ENCODE data around the gene TIMP4. TPM values are rescaled to one million over a fixed set of nuclear protein-coding genes. Genes with fewer than 3 reads are reported as not detected.
A peak's percentile ranks its signal among the peaks of the same experiment; 100 is the strongest.

The TIMP4 gene
- total RNA-seq (2014; rRNA removed; shearing (Covaris generic)), result 0.12 TPM in 1 of 2 replicates, not detected in the other

- in situ Hi-C loops (cut with HindIII; ENCODE audit: low sequenced_read_pairs), result no loop called here
These were observed at the start of gene TIMP4 for GRCh38 chr3:12158387-12159226. Gene TIMP4, minus strand, starts transcription at chr3:12158912. Its CDS starts 72 bp downstream, at chr3:12158840.

GRCh38 chr3:12205171-12205570 lies 46.5 kb upstream of the TIMP4 start:
- in situ Hi-C loops (cut with HindIII; ENCODE audit: low sequenced_read_pairs), result loop anchor here (25.0 kb wide), 1 partner anchor 132 kb away; no protein-coding TSS in a partner anchor
- no peak for DNase-seq (ENCODE audit: low spot score)

More at GRCh38 chr3:12158387-12159226, at the start of gene TIMP4:
- no peak for DNase-seq (ENCODE audit: low spot score)

GRCh38 chr3:12201813-12202212 lies 43.1 kb upstream of the TIMP4 start:
- no peak for DNase-seq (ENCODE audit: low spot score)
- in situ Hi-C loops (cut with HindIII; ENCODE audit: low sequenced_read_pairs), result loop anchor here (25.0 kb wide), 1 partner anchor 135 kb away; no protein-coding TSS in a partner anchor

- DNase-seq (ENCODE audit: low spot score), result no peak
- in situ Hi-C loops (cut with HindIII; ENCODE audit: low sequenced_read_pairs), result no loop called here
These were observed 39.6 kb upstream of the TIMP4 start for GRCh38 chr3:12198301-12198700.

- in situ Hi-C loops (cut with HindIII; ENCODE audit: low sequenced_read_pairs), result no loop called here
- no peak for DNase-seq (ENCODE audit: low spot score)
These were observed 38.8 kb upstream of the TIMP4 start for GRCh38 chr3:12197475-12197874.

GRCh38 chr3:12196684-12197083 lies 38.0 kb upstream of the TIMP4 start:
- no peak for DNase-seq (ENCODE audit: low spot score)
- in situ Hi-C loops (cut with HindIII; ENCODE audit: low sequenced_read_pairs), result no loop called here

- in situ Hi-C loops (cut with HindIII; ENCODE audit: low sequenced_read_pairs), result no loop called here
- DNase-seq (ENCODE audit: low spot score), result no peak
These were observed 36.5 kb upstream of the TIMP4 start for GRCh38 chr3:12195231-12195630.

GRCh38 chr3:12194669-12195161 lies 36.0 kb upstream of the TIMP4 start:
- no peak for DNase-seq (ENCODE audit: low spot score)
- in situ Hi-C loops (cut with HindIII; ENCODE audit: low sequenced_read_pairs), result no loop called here

GRCh38 chr3:12194209-12194608 lies 35.5 kb upstream of the TIMP4 start:
- in situ Hi-C loops (cut with HindIII; ENCODE audit: low sequenced_read_pairs), result no loop called here

GRCh38 chr3:12193485-12194165 lies 34.9 kb upstream of the TIMP4 start:
- in situ Hi-C loops (cut with HindIII; ENCODE audit: low sequenced_read_pairs), result no loop called here
- DNase-seq (ENCODE audit: low spot score), result no peak

More at GRCh38 chr3:12194209-12194608, 35.5 kb upstream of the TIMP4 start:
- DNase-seq (ENCODE audit: low spot score), result peak; percentile 48

GRCh38 chr3:12192655-12193484 lies 34.2 kb upstream of the TIMP4 start:
- DNase-seq (ENCODE audit: low spot score), result no peak
- in situ Hi-C loops (cut with HindIII; ENCODE audit: low sequenced_read_pairs), result no loop called here

GRCh38 chr3:12192173-12192572 lies 33.5 kb upstream of the TIMP4 start:
- no peak for DNase-seq (ENCODE audit: low spot score)
- in situ Hi-C loops (cut with HindIII; ENCODE audit: low sequenced_read_pairs), result no loop called here

- no peak for DNase-seq (ENCODE audit: low spot score)
- in situ Hi-C loops (cut with HindIII; ENCODE audit: low sequenced_read_pairs), result no loop called here
These were observed 32.8 kb upstream of the TIMP4 start for GRCh38 chr3:12191559-12191958.

- no peak for DNase-seq (ENCODE audit: low spot score)
- in situ Hi-C loops (cut with HindIII; ENCODE audit: low sequenced_read_pairs), result no loop called here
These were observed 32.1 kb upstream of the TIMP4 start for GRCh38 chr3:12190832-12191231.

GRCh38 chr3:12190221-12190807 lies 31.6 kb upstream of the TIMP4 start:
- DNase-seq (ENCODE audit: low spot score), result peak; percentile 41
- in situ Hi-C loops (cut with HindIII; ENCODE audit: low sequenced_read_pairs), result no loop called here

- DNase-seq (ENCODE audit: low spot score), result no peak
These were observed 30.1 kb upstream of the TIMP4 start for GRCh38 chr3:12188681-12189287.

GRCh38 chr3:12188328-12188648 lies 29.6 kb upstream of the TIMP4 start:
- no peak for DNase-seq (ENCODE audit: low spot score)
- in situ Hi-C loops (cut with HindIII; ENCODE audit: low sequenced_read_pairs), result no loop called here

More at GRCh38 chr3:12188681-12189287, 30.1 kb upstream of the TIMP4 start:
- in situ Hi-C loops (cut with HindIII; ENCODE audit: low sequenced_read_pairs), result no loop called here

GRCh38 chr3:12187448-12188327 lies 29.0 kb upstream of the TIMP4 start:
- no peak for DNase-seq (ENCODE audit: low spot score)
- in situ Hi-C loops (cut with HindIII; ENCODE audit: low sequenced_read_pairs), result no loop called here

All from G401 (cell line).